SJSA1 (cell line): ENCODE data around the gene PRIM1. TPM values are rescaled to one million over a fixed set of nuclear protein-coding genes. Genes with fewer than 3 reads are reported as not detected.

Experiments
- DNase-seq, 2 experiments: peaks; one replicate each; pipeline ENCODE4 v3.0.0-alpha.2; 2015 to 2020; ENCODE audit warnings: low spot score in 2 of 2, low read depth in 1 of 2
- H3K27ac ChIP-seq: fragments of 250-450 bp; sonication (Bioruptor Pico); 2 replicates; pipeline ENCODE4 v1.5.1; 2020; ENCODE audit warnings: mild to moderate bottlenecking, moderate library complexity
- H3K27me3 ChIP-seq: fragments of 250-450 bp; sonication (Bioruptor Pico); replicated peaks from 2 replicates; pipeline ENCODE4 v1.5.1; 2020; ENCODE audit warnings: mild to moderate bottlenecking, moderate library complexity
- H3K36me3 ChIP-seq: fragments of 250-450 bp; sonication (Bioruptor Pico); 2 replicates; pipeline ENCODE4 v1.5.1; 2020; ENCODE audit warnings: mild to moderate bottlenecking
- H3K4me1 ChIP-seq: fragments of 250-450 bp; sonication (Bioruptor Pico); replicated peaks from 2 replicates; pipeline ENCODE4 v1.6.1; 2021; ENCODE audit warnings: mild to moderate bottlenecking
- H3K4me3 ChIP-seq: fragments of 250-450 bp; sonication (Bioruptor Pico); 2 replicates; pipeline ENCODE4 v1.5.1; 2020; ENCODE audit warnings: mild to moderate bottlenecking
- H3K9me3 ChIP-seq: fragments of 250-450 bp; sonication (Bioruptor Pico); replicated peaks from 2 replicates; pipeline ENCODE4 v1.5.1; 2020; ENCODE audit warnings: mild to moderate bottlenecking
- total RNA-seq: library from RNA; depleted of rRNA; stranded (reverse); fragments of >200 nt; shearing (Covaris generic); gene quantifications from 2 replicates; pipeline ENCODE4 v1.2.3, GENCODE V29; 2014; rRNA removed

PRIM1 gene
- total RNA-seq, 1 experiment from 2014 or later = 31.1 TPM

DNA sequence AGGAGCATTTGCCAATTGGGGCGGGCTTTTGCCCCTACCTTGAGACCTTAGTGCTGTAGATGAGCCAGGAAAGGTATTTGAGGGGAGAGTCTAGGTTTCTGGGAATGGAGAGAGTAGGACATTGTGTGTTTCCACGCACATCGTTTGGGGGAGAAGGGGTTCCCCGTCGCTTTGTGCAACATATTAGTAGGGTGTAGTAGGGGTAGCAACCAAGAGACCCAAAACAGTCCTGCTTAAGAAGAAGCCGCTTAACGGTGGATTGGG, 63.3 kb downstream of the PRIM1 start:
- H3K36me3 ChIP-seq = peaks cover 38% of the 10 kb centered on the region
- H3K27me3 ChIP-seq = no peaks in the 10 kb centered on the region

DNA sequence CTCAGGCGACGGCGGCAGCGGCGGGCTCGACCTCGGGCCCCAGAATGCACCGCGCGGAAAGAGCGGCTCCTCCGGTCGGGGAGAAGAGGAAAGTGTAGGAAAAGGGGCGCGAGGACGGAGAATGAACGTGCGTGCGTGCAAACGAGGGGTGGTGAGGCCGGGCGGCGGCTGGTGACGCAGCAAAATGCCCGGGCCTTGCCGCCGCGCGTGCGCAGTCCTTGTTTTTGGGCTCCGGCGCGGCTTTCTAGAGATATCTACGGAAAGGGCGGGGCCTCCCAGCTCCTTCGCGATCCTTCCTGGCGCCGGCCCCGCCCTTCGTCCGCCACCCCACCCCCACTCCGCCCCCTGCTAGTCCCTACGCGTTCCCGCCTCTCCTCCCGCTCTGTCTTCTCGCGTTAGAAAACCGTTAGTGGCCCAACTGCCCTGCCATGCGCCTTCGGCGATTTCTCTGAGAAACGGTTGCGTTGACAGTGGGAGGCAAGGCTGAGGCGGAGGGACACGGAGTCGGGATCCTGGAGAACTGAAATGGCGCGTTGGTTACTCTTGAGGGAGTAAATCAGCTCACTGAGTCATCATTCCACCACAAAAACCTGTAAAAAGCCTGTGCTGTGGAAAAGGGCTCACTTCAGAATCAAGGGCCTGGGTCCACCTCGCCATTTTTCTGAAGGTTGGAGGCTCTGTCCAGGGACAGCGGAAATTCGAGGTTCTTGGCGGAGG, 63.8 kb downstream of the PRIM1 start, which contains the start of gene PTGES3:
Gene PTGES3, minus strand, starts transcription at position 156 of the 717 bp plus-strand sequence. CDS start 285 bp downstream, outside the sequence.
- Histone ChIP-seq H3K9me3 (peaks cover 6% of the 10 kb centered on the region; the same call in 1 of the 2 replicates), H3K4me1 (peaks cover 20% of the 10 kb centered on the region), H3K27ac (peak within 1 kb of the TSS; percentile 92), H3K27me3 (no peaks in the 10 kb centered on the region), H3K4me3 (peak within 1 kb of the TSS; percentile 74), H3K36me3 (peaks cover 40% of the 10 kb centered on the region)
- DNase-seq = peak; percentile 98 to 99

More for the DNA sequence above, 63.3 kb downstream of the PRIM1 start:
- H3K9me3 ChIP-seq = peaks cover 6% of the 10 kb centered on the region; the same call in 1 of the 2 replicates
- H3K4me1 ChIP-seq = peaks cover 20% of the 10 kb centered on the region
- H3K4me3 ChIP-seq = peak overlapping the region; percentile 74
- no peak for DNase-seq
- peak overlapping the region; percentile 92 for H3K27ac ChIP-seq

- Histone ChIP-seq H3K9me3 (peaks cover 6% of the 10 kb centered on the region; the same call in 1 of the 2 replicates), H3K27me3 (no peaks in the 10 kb centered on the region), H3K4me3 (peak overlapping the region; percentile 74), H3K4me1 (peaks cover 20% of the 10 kb centered on the region), H3K27ac (peak overlapping the region; percentile 92), H3K36me3 (peaks cover 45% of the 10 kb centered on the region)
- peak in 1 of 2 experiments; percentile 47 for DNase-seq
Measured at GRCh38 chr12:56687223-56688128, 64.6 kb downstream of the PRIM1 start.

GRCh38 chr12:56684745-56685359, 67.3 kb downstream of the PRIM1 start:
- no peaks in the 10 kb centered on the region for H3K27me3 ChIP-seq
- no peak overlapping the region for H3K27ac ChIP-seq
- peaks cover 20% of the 10 kb centered on the region for H3K4me1 ChIP-seq
- no peak for DNase-seq
- H3K4me3 ChIP-seq = no peak overlapping the region
- H3K36me3 ChIP-seq = peaks cover 63% of the 10 kb centered on the region
- H3K9me3 ChIP-seq = peaks cover 6% of the 10 kb centered on the region; the same call in 1 of the 2 replicates

DNA sequence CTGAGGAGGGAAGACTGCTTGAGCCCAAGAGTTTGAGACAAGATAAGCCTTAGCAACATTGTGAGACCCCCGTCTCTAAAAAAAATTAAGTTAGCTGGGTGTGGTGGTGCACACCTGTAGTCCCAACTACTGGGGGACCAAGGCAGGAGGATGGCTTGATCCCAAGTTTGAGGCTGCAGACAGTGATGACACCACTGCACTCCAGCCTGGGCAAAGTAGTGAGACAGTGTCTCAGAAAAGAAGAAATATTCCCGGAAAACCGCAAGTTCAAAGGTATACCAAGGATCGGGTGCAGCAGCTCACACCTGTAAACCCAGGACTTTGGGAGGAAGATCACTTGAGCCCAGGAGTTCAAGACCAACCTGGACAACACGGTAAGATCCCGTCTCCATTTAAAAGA, 69.8 kb downstream of the PRIM1 start:
- no peak overlapping the region for H3K4me3 ChIP-seq
- no peaks in the 10 kb centered on the region for H3K9me3 ChIP-seq
- no peaks in the 10 kb centered on the region for H3K27me3 ChIP-seq
- no peak overlapping the region for H3K27ac ChIP-seq
- no peak for DNase-seq
- peaks cover 77% of the 10 kb centered on the region for H3K36me3 ChIP-seq
- H3K4me1 ChIP-seq = peaks cover 12% of the 10 kb centered on the region

Other genes starting within 250 kb of the PRIM1 start
- gene RBMS2, start 230.5 kb downstream of the PRIM1 start, total RNA-seq = 17.0 and 31.0 TPM in 2 replicates
- gene BAZ2A, start 122.0 kb downstream of the PRIM1 start, total RNA-seq = 13.7 and 15.2 TPM in 2 replicates
- 382 and 483 TPM in 2 replicates for gene ATP5F1B, start 106.3 kb downstream of the PRIM1 start, total RNA-seq
- 84.7 and 112 TPM in 2 replicates for gene PTGES3, start 64.0 kb downstream of the PRIM1 start, total RNA-seq
- 1,148 and 1,246 TPM in 2 replicates for gene NACA, start 27.0 kb downstream of the PRIM1 start, total RNA-seq
- gene HSD17B6, start 11.0 kb upstream of the PRIM1 start, total RNA-seq = 20.9 and 26.9 TPM in 2 replicates
- gene SDR9C7, start 182.1 kb upstream of the PRIM1 start, total RNA-seq = not detected in 2 replicates
- gene RDH16, start 205.3 kb upstream of the PRIM1 start, total RNA-seq = 0.05 TPM in 1 of 2 replicates, not detected in the other